H1 (cell line): ENCODE data around the gene BLOC1S3.

Experiments used
- JUN ChIP-seq: IDR thresholded peaks from 2 replicates; pipeline ENCODE4 v1.6.1; 2011; ENCODE audit warnings: low read depth, mild to moderate bottlenecking, improper control_type of control experiment, low read length
- MAFK ChIP-seq: IDR thresholded peaks from 2 replicates; pipeline ENCODE4 v1.6.1; 2012; ENCODE audit warnings: low read depth, mild to moderate bottlenecking, improper control_type of control experiment, low read length
- POLR2A ChIP-seq, 2 experiments: IDR thresholded peaks; 1 replicate in 1 of 2; 2 replicates in 1 of 2; pipeline ENCODE4 v1.6.1; 2011; ENCODE audit warnings: low read depth in 2 of 2, low read length in 2 of 2, mild to moderate bottlenecking in 2 of 2; ENCODE audit errors: control extremely low read depth in 1 of 2
- POLR2AphosphoS5 ChIP-seq: IDR thresholded peaks from 2 replicates; pipeline ENCODE4 v1.6.1; 2011; ENCODE audit warnings: low read depth, low read length
- TEAD4 ChIP-seq: IDR thresholded peaks from 2 replicates; pipeline ENCODE4 v1.6.1; 2012; ENCODE audit warnings: low read depth, low read length, inconsistent platforms, mixed read lengths
- TF ChIP-seq, protein P1 (sequence below): IDR thresholded peaks from 2 replicates; pipeline ENCODE4 v1.6.1; 2012; ENCODE audit warnings: low read length, inconsistent platforms
- TF ChIP-seq, protein P2 (sequence below): IDR thresholded peaks from 2 replicates; pipeline ENCODE4 v1.6.1; 2011; ENCODE audit warnings: low read depth, mild to moderate bottlenecking, low read length; ENCODE audit not compliant: insufficient read depth
- TF ChIP-seq, protein P3 (sequence below), 3 experiments: IDR thresholded peaks; 1 replicate in 2 of 3; 2 replicates in 1 of 3; pipeline versions ENCODE4 v1.5.1 to v1.6.1; 2011; ENCODE audit warnings: low read length in 3 of 3, mild to moderate bottlenecking in 3 of 3, inconsistent platforms in 2 of 3, low read depth in 1 of 3, moderate library complexity in 1 of 3; ENCODE audit not compliant: insufficient read depth in 1 of 3; ENCODE audit errors: control extremely low read depth in 1 of 3

DNA sequence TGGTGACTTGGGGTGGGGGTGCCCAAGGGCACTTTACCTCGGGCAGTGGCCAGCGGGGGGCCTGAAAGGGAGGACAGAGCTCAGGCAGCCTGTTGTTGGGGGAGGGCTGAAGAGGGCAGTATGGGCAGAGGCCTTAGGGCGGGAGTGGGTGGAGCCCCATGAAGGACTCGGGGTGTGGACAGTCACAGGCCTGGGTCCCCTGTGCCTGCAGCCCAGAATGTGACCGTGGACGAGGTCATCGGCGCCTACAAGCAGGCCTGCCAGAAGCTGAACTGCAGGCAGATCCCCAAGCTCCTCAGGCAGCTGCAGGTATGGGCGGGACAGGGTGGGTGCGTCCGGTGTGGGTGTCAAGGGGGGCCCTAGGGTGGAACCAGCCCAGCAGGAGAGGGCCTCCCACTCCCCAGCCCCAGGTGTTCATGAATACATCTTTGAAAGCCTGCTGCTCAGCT, 40.3 kb upstream of the BLOC1S3 start:
- TF ChIP-seq POLR2AphosphoS5 (no peak), POLR2A (IDR thresholded peaks at IDR 0.05; ENCODE audit: control extremely low read depth in 1 of 2, low read depth in 2 of 2, low read length in 2 of 2) (no peak), TEAD4 (no peak), MAFK (no peak), JUN (no peak)
- TF ChIP-seq, protein P1, sequence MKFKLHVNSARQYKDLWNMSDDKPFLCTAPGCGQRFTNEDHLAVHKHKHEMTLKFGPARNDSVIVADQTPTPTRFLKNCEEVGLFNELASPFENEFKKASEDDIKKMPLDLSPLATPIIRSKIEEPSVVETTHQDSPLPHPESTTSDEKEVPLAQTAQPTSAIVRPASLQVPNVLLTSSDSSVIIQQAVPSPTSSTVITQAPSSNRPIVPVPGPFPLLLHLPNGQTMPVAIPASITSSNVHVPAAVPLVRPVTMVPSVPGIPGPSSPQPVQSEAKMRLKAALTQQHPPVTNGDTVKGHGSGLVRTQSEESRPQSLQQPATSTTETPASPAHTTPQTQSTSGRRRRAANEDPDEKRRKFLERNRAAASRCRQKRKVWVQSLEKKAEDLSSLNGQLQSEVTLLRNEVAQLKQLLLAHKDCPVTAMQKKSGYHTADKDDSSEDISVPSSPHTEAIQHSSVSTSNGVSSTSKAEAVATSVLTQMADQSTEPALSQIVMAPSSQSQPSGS = no peak
- TF ChIP-seq, protein P2, sequence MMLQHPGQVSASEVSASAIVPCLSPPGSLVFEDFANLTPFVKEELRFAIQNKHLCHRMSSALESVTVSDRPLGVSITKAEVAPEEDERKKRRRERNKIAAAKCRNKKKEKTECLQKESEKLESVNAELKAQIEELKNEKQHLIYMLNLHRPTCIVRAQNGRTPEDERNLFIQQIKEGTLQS = no peak
- TF ChIP-seq, protein P3, sequence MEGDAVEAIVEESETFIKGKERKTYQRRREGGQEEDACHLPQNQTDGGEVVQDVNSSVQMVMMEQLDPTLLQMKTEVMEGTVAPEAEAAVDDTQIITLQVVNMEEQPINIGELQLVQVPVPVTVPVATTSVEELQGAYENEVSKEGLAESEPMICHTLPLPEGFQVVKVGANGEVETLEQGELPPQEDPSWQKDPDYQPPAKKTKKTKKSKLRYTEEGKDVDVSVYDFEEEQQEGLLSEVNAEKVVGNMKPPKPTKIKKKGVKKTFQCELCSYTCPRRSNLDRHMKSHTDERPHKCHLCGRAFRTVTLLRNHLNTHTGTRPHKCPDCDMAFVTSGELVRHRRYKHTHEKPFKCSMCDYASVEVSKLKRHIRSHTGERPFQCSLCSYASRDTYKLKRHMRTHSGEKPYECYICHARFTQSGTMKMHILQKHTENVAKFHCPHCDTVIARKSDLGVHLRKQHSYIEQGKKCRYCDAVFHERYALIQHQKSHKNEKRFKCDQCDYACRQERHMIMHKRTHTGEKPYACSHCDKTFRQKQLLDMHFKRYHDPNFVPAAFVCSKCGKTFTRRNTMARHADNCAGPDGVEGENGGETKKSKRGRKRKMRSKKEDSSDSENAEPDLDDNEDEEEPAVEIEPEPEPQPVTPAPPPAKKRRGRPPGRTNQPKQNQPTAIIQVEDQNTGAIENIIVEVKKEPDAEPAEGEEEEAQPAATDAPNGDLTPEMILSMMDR (IDR thresholded peaks at IDR 0.05; ENCODE audit: control extremely low read depth in 1 of 3, insufficient read depth in 1 of 3, low read depth in 1 of 3, low read length in 3 of 3) = no peak
